ENCODE data around the gene TEX261. TPM values are rescaled to one million over a fixed set of nuclear protein-coding genes. Genes with fewer than 3 reads are reported as not detected.

Gene TEX261
- total and polyA plus RNA-seq, 7 experiments from 2014 or later = 33.2 to 66.3 (median 44.4) TPM

DNA sequence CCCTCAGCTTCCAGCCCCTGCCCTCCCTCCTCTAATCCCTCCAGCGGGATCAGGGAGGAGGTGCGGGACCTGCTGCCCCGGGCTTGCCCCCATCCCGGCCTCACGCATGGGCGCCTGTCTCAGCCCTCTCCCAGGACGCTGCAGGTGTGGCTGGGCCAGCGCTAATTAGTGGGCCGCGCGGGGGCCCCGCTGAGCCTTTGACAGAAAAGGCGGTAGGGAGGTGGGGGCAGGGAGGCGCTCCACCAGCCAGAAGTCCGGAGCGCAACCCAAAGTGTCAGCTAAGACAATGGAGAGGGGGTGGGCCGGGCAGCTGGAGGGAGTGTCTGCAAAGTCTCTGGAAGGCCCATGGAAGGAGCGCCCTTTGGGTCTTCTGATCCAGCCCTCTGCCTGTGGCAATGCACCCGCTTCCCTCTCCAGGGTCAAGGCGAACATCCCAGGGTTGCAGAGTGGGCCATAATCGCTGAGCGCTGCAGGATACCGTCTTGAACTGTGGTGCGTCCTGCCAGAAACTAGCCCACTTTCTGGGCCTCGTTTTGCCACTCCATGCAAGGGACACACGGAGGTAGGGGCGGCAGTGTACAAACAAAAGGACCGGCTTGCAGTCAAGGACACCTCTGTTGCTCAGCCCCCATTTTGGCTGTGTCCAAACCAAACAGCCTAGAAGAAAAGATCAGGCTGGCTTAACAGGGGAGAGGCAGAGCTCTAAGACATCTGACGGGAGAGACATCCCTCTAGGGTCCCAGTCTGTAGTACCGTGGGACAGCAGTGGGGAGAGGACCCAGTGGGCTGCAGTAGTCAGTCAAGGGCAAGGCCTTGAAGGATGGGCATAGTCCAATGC is 55.5 kb downstream of the TEX261 start:
- H3K36me3 Mint-ChIP-seq = no peaks in the 10 kb centered on the region
- Histone ChIP-seq H3K9me3 (ENCODE audit: control insufficient read depth in 2 of 3, low read length in 3 of 3) (no peaks in the 10 kb centered on the region), H3K4me3 (ENCODE audit: low read length) (no peak overlapping the region), H3K27ac (ENCODE audit: low read depth, low read length) (no peak overlapping the region), H3K36me3 (ENCODE audit: control insufficient read depth in 2 of 3, insufficient read depth in 3 of 3, low read length in 3 of 3) (no peaks in the 10 kb centered on the region), H3K4me1 (ENCODE audit: control insufficient read depth in 2 of 2, insufficient read depth in 2 of 2, low read length in 2 of 2) (no peaks in the 10 kb centered on the region), H3K27me3 (ENCODE audit: control insufficient read depth in 2 of 2, insufficient read depth in 2 of 2, low read length in 2 of 2) (no peaks in the 10 kb centered on the region)
- no peak for DNase-seq
- CTCF ChIA-PET = interaction anchor here (0.8 kb wide), 1 partner anchor 149 kb away, joined by 3 read pairs; the partner anchor contains the start of gene FIGLA
- H3K4me3 Mint-ChIP-seq = no peak overlapping the region
- no peak overlapping the region for H3K27ac Mint-ChIP-seq
- H3K9me3 Mint-ChIP-seq = no peaks in the 10 kb centered on the region
- POLR2A ChIA-PET = no interaction called here
- no peak for ATAC-seq
- no peaks in the 10 kb centered on the region for H3K4me1 Mint-ChIP-seq
- peaks cover 10 to 16% (median 12%) of the 10 kb centered on the region in 5 donors for H3K27me3 Mint-ChIP-seq
- intact Hi-C loops (cut with micrococcal nuclease) = no loop called here

DNA sequence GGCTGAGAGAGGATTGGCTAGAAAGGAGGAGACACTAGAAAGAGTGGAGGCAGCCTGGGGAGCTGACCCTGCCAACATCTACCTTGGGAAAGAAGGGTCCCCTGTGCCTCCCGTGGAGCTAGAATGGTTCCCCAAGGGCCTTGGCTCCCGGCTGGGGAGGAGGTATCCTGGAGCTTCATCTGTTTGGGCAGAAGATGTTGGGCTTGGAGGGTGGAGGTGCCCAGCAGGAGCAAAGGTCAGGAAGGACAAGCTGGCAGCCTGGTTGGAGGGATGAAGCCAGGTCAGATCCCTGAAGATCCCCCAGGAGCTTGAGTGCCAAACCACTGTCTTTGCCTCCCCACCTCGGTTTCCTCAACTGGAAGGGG is 56.1 kb downstream of the TEX261 start:
- no peak overlapping the region for H3K4me3 ChIP-seq (ENCODE audit: low read length)
- ChIA-PET POLR2A (no interaction called here), CTCF (interaction anchor here (0.8 to 1.7 kb wide), 2 partner anchors 11 to 148 kb away, joined by 3 to 4 read pairs; partner anchors contain the start of gene FIGLA)
- H3K4me1 ChIP-seq (ENCODE audit: control insufficient read depth in 2 of 2, insufficient read depth in 2 of 2, low read length in 2 of 2) = no peaks in the 10 kb centered on the region
- Mint-ChIP-seq H3K9me3 (no peaks in the 10 kb centered on the region), H3K4me3 (no peak overlapping the region), H3K27ac (no peak overlapping the region), H3K4me1 (no peaks in the 10 kb centered on the region), H3K27me3 (peaks cover 10 to 16% (median 11%) of the 10 kb centered on the region in 5 donors), H3K36me3 (no peaks in the 10 kb centered on the region)
- H3K27me3 ChIP-seq (ENCODE audit: control insufficient read depth in 2 of 2, insufficient read depth in 2 of 2, low read length in 2 of 2) = no peaks in the 10 kb centered on the region
- intact Hi-C loops (cut with micrococcal nuclease) = no loop called here
- DNase-seq (no peak), ATAC-seq (no peak)
- H3K27ac ChIP-seq (ENCODE audit: low read depth, low read length) = no peak overlapping the region
- H3K9me3 ChIP-seq (ENCODE audit: control insufficient read depth in 2 of 3, low read length in 3 of 3) = no peaks in the 10 kb centered on the region
- H3K36me3 ChIP-seq (ENCODE audit: control insufficient read depth in 2 of 3, insufficient read depth in 3 of 3, low read length in 3 of 3) = no peaks in the 10 kb centered on the region

DNA sequence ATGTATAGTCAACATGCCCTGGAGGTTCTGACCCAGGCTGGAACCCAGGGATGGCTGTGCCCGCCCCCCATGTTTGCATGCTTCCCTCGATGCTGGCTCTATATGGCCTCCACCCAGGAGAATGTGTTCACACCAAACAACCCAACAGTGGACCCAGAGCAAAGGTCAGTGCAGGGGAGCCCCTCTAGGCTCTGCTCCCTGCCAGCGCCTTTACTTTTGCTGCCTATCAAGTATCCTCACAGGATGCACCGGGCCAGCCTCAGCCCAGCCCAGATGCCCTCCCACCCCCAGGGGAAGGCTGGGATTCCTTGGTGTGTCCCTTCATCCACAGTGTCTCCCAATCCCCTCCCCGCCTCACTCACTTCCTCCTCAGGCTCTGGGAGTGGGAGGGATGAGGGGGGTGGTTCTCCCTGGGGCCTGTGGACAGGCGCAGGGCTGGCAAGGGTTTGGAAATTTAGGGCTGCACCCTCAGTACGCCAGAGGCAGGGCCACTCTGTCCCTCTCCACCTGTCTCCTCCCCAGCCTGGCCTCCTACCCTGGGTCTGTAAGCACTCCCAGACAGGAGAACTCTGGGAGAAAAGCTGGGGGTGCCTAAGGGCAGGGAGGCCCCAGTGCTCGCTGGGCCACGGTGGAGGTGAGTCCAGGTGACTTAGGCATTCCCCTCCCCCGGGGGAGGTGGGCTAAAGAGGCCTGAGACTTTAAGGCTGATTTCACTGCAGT is 56.6 kb downstream of the TEX261 start:
- H3K9me3 Mint-ChIP-seq = no peaks in the 10 kb centered on the region
- H3K27me3 Mint-ChIP-seq = peaks cover 10 to 16% (median 12%) of the 10 kb centered on the region in 5 donors
- intact Hi-C loops (cut with micrococcal nuclease) = no loop called here
- no peak overlapping the region for H3K27ac Mint-ChIP-seq
- no peaks in the 10 kb centered on the region for H3K9me3 ChIP-seq (ENCODE audit: control insufficient read depth in 2 of 3, low read length in 3 of 3)
- DNase-seq (no peak), ATAC-seq (no peak)
- H3K4me1 ChIP-seq (ENCODE audit: control insufficient read depth in 2 of 2, insufficient read depth in 2 of 2, low read length in 2 of 2) = no peaks in the 10 kb centered on the region
- no peak overlapping the region for H3K4me3 Mint-ChIP-seq
- H3K36me3 Mint-ChIP-seq = no peaks in the 10 kb centered on the region
- CTCF ChIA-PET = interaction anchor here (0.6 to 1.7 kb wide), 3 partner anchors 12 to 563 kb away, joined by 3 to 8 read pairs (median 4); partner anchors contain the start of gene FIGLA
- no peaks in the 10 kb centered on the region for H3K27me3 ChIP-seq (ENCODE audit: control insufficient read depth in 2 of 2, insufficient read depth in 2 of 2, low read length in 2 of 2)
- no peaks in the 10 kb centered on the region for H3K36me3 ChIP-seq (ENCODE audit: control insufficient read depth in 2 of 3, insufficient read depth in 3 of 3, low read length in 3 of 3)
- no peaks in the 10 kb centered on the region for H3K4me1 Mint-ChIP-seq
- POLR2A ChIA-PET = no interaction called here
- no peak overlapping the region for H3K4me3 ChIP-seq (ENCODE audit: low read length)
- no peak overlapping the region for H3K27ac ChIP-seq (ENCODE audit: low read depth, low read length)

DNA sequence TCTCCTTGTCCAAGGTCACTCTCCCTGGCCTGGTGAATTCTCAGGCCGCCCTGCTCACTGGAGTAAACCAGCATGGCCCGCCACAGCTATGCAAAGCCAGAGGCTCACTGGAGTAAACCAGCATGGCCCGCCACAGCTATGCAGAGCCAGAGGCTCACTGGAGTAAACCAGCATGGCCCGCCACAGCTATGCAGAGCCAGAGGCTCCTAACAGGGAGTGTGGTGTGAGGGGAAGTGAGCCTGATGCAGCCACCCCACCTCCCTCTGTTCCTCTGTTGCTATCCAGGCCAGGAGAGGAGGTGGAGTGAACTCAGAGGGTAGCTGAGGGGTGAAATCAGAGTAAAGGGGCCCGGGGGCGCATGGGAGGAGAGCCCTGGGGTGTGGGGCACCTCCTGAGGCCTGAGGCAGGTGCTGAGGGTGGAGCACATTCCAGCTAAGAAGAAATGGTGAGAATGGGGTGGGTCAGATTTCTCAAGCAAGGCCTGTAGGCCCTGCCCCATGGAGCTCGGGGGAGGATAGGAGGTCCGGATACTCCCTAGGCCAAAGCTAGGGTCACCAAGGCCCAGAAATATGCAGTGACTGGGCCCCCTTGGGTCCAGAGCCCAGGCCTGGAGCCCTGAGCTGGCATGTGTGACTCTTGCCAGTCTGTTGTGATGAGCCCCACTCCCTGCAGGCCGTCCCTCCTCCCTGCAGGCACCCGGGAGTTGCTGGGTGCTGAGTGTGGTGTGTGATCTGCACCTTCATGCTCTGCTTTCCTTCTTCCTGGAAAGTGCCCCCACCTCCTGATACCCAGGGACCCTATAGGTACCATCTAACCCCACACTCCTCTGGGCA is 57.5 kb downstream of the TEX261 start:
- Histone ChIP-seq H3K36me3 (ENCODE audit: control insufficient read depth in 2 of 3, insufficient read depth in 3 of 3, low read length in 3 of 3) (no peaks in the 10 kb centered on the region), H3K27ac (ENCODE audit: low read depth, low read length) (no peak overlapping the region), H3K4me3 (ENCODE audit: low read length) (no peak overlapping the region), H3K9me3 (ENCODE audit: control insufficient read depth in 2 of 3, low read length in 3 of 3) (no peaks in the 10 kb centered on the region), H3K27me3 (ENCODE audit: control insufficient read depth in 2 of 2, insufficient read depth in 2 of 2, low read length in 2 of 2) (no peaks in the 10 kb centered on the region), H3K4me1 (ENCODE audit: control insufficient read depth in 2 of 2, insufficient read depth in 2 of 2, low read length in 2 of 2) (no peaks in the 10 kb centered on the region)
- no peak for DNase-seq
- H3K4me3 Mint-ChIP-seq = no peak overlapping the region
- H3K27me3 Mint-ChIP-seq = peaks cover 10 to 16% (median 13%) of the 10 kb centered on the region in 5 donors
- POLR2A ChIA-PET = no interaction called here
- CTCF ChIA-PET = interaction anchor here (0.6 to 1.7 kb wide), 2 partner anchors 13 to 562 kb away, joined by 4 to 8 read pairs; no protein-coding TSS in a partner anchor
- no peaks in the 10 kb centered on the region for H3K9me3 Mint-ChIP-seq
- ATAC-seq = no peak
- H3K27ac Mint-ChIP-seq = no peak overlapping the region
- no peaks in the 10 kb centered on the region for H3K4me1 Mint-ChIP-seq
- no peaks in the 10 kb centered on the region for H3K36me3 Mint-ChIP-seq
- intact Hi-C loops (cut with micrococcal nuclease) = no loop called here

DNA sequence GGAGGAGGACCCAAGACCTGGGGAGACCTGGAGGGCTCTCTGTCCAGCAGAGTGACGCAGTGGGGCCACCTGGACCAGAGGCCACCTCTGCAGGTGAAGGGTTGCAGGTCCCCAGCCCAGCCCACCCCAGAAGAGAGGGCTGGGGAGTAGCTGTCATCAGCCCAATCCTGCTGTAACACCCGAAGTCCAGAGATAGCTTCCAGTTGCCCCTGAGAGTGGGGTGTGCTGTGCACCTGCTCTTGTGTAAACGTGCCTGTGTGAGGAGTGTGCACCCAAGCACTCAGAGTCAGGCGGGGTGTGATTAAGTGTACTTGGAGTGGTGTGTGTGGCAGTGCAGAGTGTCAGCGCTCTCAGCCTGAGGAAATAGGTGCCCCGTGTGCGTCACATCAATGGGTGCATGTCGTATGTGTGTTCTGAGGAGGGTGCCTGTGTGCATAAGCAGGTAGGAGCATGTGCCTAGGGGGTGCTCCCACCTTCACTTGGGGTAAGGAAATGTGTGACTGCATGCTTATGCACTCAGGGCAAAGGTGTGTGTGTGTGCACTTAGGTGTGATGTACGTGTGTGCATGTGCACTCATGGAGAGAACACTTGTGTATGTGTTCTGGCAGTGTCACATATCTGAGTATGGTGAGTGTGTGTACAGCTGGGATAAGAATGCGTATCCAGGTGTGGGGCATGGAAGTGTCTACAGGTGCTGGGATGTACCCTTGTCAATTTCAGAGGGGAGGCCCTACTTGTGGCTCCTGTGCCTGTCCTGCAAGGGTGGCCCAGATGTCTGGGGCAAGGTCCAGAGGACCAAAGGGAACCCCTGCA is 58.3 kb downstream of the TEX261 start:
- no peak overlapping the region for H3K4me3 ChIP-seq (ENCODE audit: low read length)
- H3K4me1 Mint-ChIP-seq = no peaks in the 10 kb centered on the region
- H3K36me3 ChIP-seq (ENCODE audit: control insufficient read depth in 2 of 3, insufficient read depth in 3 of 3, low read length in 3 of 3) = no peaks in the 10 kb centered on the region
- H3K9me3 ChIP-seq (ENCODE audit: control insufficient read depth in 2 of 3, low read length in 3 of 3) = no peaks in the 10 kb centered on the region
- ChIA-PET POLR2A (no interaction called here), CTCF (no interaction called here)
- intact Hi-C loops (cut with micrococcal nuclease) = no loop called here
- H3K27me3 Mint-ChIP-seq = peaks cover 5 to 17% (median 13%) of the 10 kb centered on the region in 5 donors
- no peak overlapping the region for H3K4me3 Mint-ChIP-seq
- H3K27me3 ChIP-seq (ENCODE audit: control insufficient read depth in 2 of 2, insufficient read depth in 2 of 2, low read length in 2 of 2) = no peaks in the 10 kb centered on the region
- H3K27ac Mint-ChIP-seq = no peak overlapping the region
- DNase-seq = peak in 1 of 9 donors; percentile 1
- no peak for ATAC-seq
- H3K4me1 ChIP-seq (ENCODE audit: control insufficient read depth in 2 of 2, insufficient read depth in 2 of 2, low read length in 2 of 2) = no peaks in the 10 kb centered on the region
- H3K27ac ChIP-seq (ENCODE audit: low read depth, low read length) = no peak overlapping the region
- H3K36me3 Mint-ChIP-seq = no peaks in the 10 kb centered on the region
- H3K9me3 Mint-ChIP-seq = no peaks in the 10 kb centered on the region
